ENCODE data around the gene CLEC9A. TPM values are rescaled to one million over a fixed set of nuclear protein-coding genes. Genes with fewer than 3 reads are reported as not detected.

Gene CLEC9A
- total RNA-seq, 1 experiment from 2014 or later = not detected

DNA sequence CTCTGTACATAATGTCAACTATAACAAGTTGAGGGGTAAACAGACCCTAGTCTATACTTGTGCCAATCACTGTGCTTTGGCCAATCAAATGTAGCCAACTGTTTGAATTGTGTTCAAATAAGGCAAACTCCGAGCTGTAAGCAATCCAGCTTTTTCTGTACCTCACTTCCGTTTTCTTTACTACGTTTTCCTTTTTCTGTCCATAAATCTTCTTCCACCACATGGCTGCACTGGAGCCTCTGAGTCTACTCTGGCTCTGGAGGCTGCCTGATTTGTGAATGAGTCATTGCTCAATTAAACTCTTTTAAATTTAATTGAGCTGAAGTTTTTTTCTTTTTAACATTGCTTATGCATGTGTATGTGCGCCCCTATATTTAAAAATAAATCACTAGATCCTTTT lies 38.6 kb downstream of the CLEC9A start:
- TF ChIP-seq CTCF (IDR thresholded peaks at IDR 0.05; ENCODE audit: insufficient read depth in 1 of 2, low read depth in 1 of 2, low read length in 1 of 2, severe bottlenecking in 1 of 2, unreplicated experiment in 1 of 2) = no peak
- H3K36me3 Mint-ChIP-seq (ENCODE audit: insufficient read depth, unreplicated experiment) = no peaks in the 10 kb centered on the region
- Histone ChIP-seq H3K27me3 (replicated peaks; ENCODE audit: control insufficient read depth, insufficient read depth, low read length) (no peaks in the 10 kb centered on the region; the same call in 1 of the 2 replicates), H3K4me3 (ENCODE audit: low read depth, low read length) (no peak overlapping the region), H3K4me1 (no peaks in the 10 kb centered on the region), H3K36me3 (ENCODE audit: control insufficient read depth, insufficient read depth, low read length) (no peaks in the 10 kb centered on the region), H3K9me3 (no peaks in the 10 kb centered on the region)
- POLR2A ChIA-PET = no interaction called here
- BruUV-seq (replicated peaks) = no TSS peak
- intact Hi-C loops (cut with micrococcal nuclease; ENCODE audit: unreplicated experiment) = no loop called here
- H3K4me3 Mint-ChIP-seq (ENCODE audit: unreplicated experiment) = no peak overlapping the region
- no peak overlapping the region for H3K27ac Mint-ChIP-seq (ENCODE audit: unreplicated experiment)
- CTCF ChIA-PET = no interaction called here
- no peak for DNase-seq
- H3K9me3 Mint-ChIP-seq (ENCODE audit: unreplicated experiment) = no peaks in the 10 kb centered on the region
- H3K27me3 Mint-ChIP-seq (ENCODE audit: insufficient read depth, unreplicated experiment) = peaks cover 50% of the 10 kb centered on the region
- no peaks in the 10 kb centered on the region for H3K4me1 Mint-ChIP-seq (ENCODE audit: low read depth, unreplicated experiment)

GRCh38 chr12:10069976-10070375 lies 39.5 kb downstream of the CLEC9A start:
- ChIA-PET POLR2A (no interaction called here), CTCF (no interaction called here)
- DNase-seq = no peak
- TF ChIP-seq CTCF (IDR thresholded peaks at IDR 0.05; ENCODE audit: insufficient read depth in 1 of 2, low read depth in 1 of 2, low read length in 1 of 2, severe bottlenecking in 1 of 2, unreplicated experiment in 1 of 2) = no peak
- H3K4me1 ChIP-seq = no peaks in the 10 kb centered on the region
- peaks cover 42% of the 10 kb centered on the region for H3K27me3 Mint-ChIP-seq (ENCODE audit: insufficient read depth, unreplicated experiment)
- intact Hi-C loops (cut with micrococcal nuclease; ENCODE audit: unreplicated experiment) = no loop called here
- no peaks in the 10 kb centered on the region for H3K9me3 ChIP-seq
- no peaks in the 10 kb centered on the region for H3K4me1 Mint-ChIP-seq (ENCODE audit: low read depth, unreplicated experiment)
- no peak overlapping the region for H3K27ac Mint-ChIP-seq (ENCODE audit: unreplicated experiment)
- BruUV-seq (replicated peaks) = no TSS peak
- no peaks in the 10 kb centered on the region; the same call in 1 of the 2 replicates for H3K27me3 ChIP-seq (replicated peaks; ENCODE audit: control insufficient read depth, insufficient read depth, low read length)
- H3K4me3 ChIP-seq (ENCODE audit: low read depth, low read length) = no peak overlapping the region
- no peak overlapping the region for H3K4me3 Mint-ChIP-seq (ENCODE audit: unreplicated experiment)
- H3K36me3 ChIP-seq (ENCODE audit: control insufficient read depth, insufficient read depth, low read length) = no peaks in the 10 kb centered on the region
- no peaks in the 10 kb centered on the region for H3K36me3 Mint-ChIP-seq (ENCODE audit: insufficient read depth, unreplicated experiment)
- no peaks in the 10 kb centered on the region for H3K9me3 Mint-ChIP-seq (ENCODE audit: unreplicated experiment)

DNA sequence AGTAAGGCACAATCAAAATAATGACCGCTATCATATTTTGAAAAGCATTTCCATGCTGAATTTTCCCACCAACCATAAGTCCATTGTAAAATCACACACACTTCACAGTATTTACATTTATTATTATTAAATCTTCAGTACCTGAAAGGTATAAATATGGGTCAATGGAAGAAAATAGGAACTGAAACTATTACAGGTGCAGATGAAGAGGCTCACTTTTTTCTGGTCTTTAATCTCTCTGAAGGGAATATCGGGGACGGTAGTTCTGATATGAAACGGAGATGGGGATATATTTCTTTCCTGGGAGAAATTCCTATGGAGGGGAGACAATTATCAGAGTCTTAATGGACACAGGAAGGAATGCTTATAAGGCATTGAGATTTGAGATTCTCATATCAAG lies 39.9 kb downstream of the CLEC9A start:
- H3K9me3 ChIP-seq = no peaks in the 10 kb centered on the region
- no TSS peak for BruUV-seq (replicated peaks)
- Mint-ChIP-seq H3K27ac (ENCODE audit: unreplicated experiment) (no peak overlapping the region), H3K9me3 (ENCODE audit: unreplicated experiment) (no peaks in the 10 kb centered on the region), H3K4me1 (ENCODE audit: low read depth, unreplicated experiment) (no peaks in the 10 kb centered on the region), H3K36me3 (ENCODE audit: insufficient read depth, unreplicated experiment) (no peaks in the 10 kb centered on the region), H3K4me3 (ENCODE audit: unreplicated experiment) (no peak overlapping the region), H3K27me3 (ENCODE audit: insufficient read depth, unreplicated experiment) (peaks cover 39% of the 10 kb centered on the region)
- no peak for DNase-seq
- ChIA-PET POLR2A (no interaction called here), CTCF (no interaction called here)
- no peaks in the 10 kb centered on the region for H3K36me3 ChIP-seq (ENCODE audit: control insufficient read depth, insufficient read depth, low read length)
- H3K4me3 ChIP-seq (ENCODE audit: low read depth, low read length) = no peak overlapping the region
- no peaks in the 10 kb centered on the region for H3K4me1 ChIP-seq
- no peak for TF ChIP-seq CTCF (IDR thresholded peaks at IDR 0.05; ENCODE audit: insufficient read depth in 1 of 2, low read depth in 1 of 2, low read length in 1 of 2, severe bottlenecking in 1 of 2, unreplicated experiment in 1 of 2)
- intact Hi-C loops (cut with micrococcal nuclease; ENCODE audit: unreplicated experiment) = no loop called here
- H3K27me3 ChIP-seq (replicated peaks; ENCODE audit: control insufficient read depth, insufficient read depth, low read length) = no peaks in the 10 kb centered on the region; the same call in 1 of the 2 replicates

Data from Caco-2 (cell line).